ENCODE measurements around the gene SSC4D. TPM values are rescaled to one million over a fixed set of nuclear protein-coding genes. Genes with fewer than 3 reads are reported as not detected.

The SSC4D gene
- total and polyA plus RNA-seq, 2 of the 8 experiments (the other 6 are each of a cell fraction or from before 2014, with no cell fraction given): 11.8 to 27.5 TPM

- Histone ChIP-seq H4K91ac (replicated peaks; ENCODE audit: insufficient read length, low read length) (no peak overlapping the region), H3K4me3 (ENCODE audit: extremely low read depth in 1 of 4, insufficient read depth in 2 of 4, low read depth in 3 of 4, low read length in 4 of 4) (no peak overlapping the region), H3K9me3 (ENCODE audit: insufficient read depth in 2 of 2, low read depth in 1 of 2, low read length in 1 of 2) (no peaks in the 10 kb centered on the region), H3K4me2 (ENCODE audit: insufficient read depth in 1 of 2, low read depth in 2 of 2, low read length in 2 of 2) (no peak overlapping the region), H3K56ac (replicated peaks; ENCODE audit: insufficient read length, low read depth, low read length) (no peak overlapping the region), H2BK120ac (replicated peaks; ENCODE audit: low read depth, low read length) (no peak overlapping the region), H3K9ac (replicated peaks in 1 of 4; ENCODE audit: extremely low read depth in 1 of 4, low read depth in 3 of 4, low read length in 3 of 4) (no peak overlapping the region), H2BK20ac (ENCODE audit: low read length) (no peak overlapping the region), H3K36me3 (ENCODE audit: control insufficient read depth in 2 of 4, insufficient read depth in 4 of 4, low read length in 3 of 4) (peaks cover 14 to 74% (median 47%) of the 10 kb centered on the region in 4 experiments), H3K4ac (replicated peaks; ENCODE audit: insufficient read length, low read depth, low read length) (no peak overlapping the region), H3K27ac (ENCODE audit: low read depth, low read length) (no peak overlapping the region), H2BK15ac (ENCODE audit: low read length) (no peak overlapping the region), H2AFZ (ENCODE audit: low read length) (no peak overlapping the region), H2AK5ac (ENCODE audit: low read depth, low read length) (no peak overlapping the region), H3K4me1 (replicated peaks in 1 of 4; ENCODE audit: control insufficient read depth in 3 of 4, insufficient read depth in 4 of 4, low read length in 3 of 4) (0 out of 7 replicates have a peak, but pooled peaks cover 0 to 2% (median 0%) of the 10 kb centered on the region in 4 experiments), H4K8ac (ENCODE audit: extremely low read depth, insufficient read depth, low read length) (no peak overlapping the region), H3K23ac (ENCODE audit: insufficient read length) (no peak overlapping the region), H3K14ac (ENCODE audit: insufficient read length) (no peak overlapping the region), H2BK12ac (ENCODE audit: low read depth, low read length) (no peak overlapping the region), H3K79me1 (ENCODE audit: low read depth, low read length) (peaks cover 16% of the 10 kb centered on the region), H2BK5ac (ENCODE audit: low read depth, low read length) (no peak overlapping the region), H4K5ac (ENCODE audit: insufficient read length, low read depth, low read length) (no peak overlapping the region), H3K79me2 (ENCODE audit: control insufficient read depth in 1 of 2, insufficient read depth in 2 of 2, low read length in 2 of 2) (peaks cover 43 to 99% of the 10 kb centered on the region in 2 experiments), H3K18ac (ENCODE audit: extremely low read depth, low read length) (no peak overlapping the region), H3K23me2 (ENCODE audit: low read depth, low read length) (no peaks in the 10 kb centered on the region), H4K20me1 (replicated peaks in 1 of 2; ENCODE audit: control insufficient read depth in 1 of 2, insufficient read depth in 2 of 2, low read length in 2 of 2) (peaks cover 26 to 44% of the 10 kb centered on the region in 2 experiments), H3K27me3 (replicated peaks in 1 of 4; ENCODE audit: control insufficient read depth in 3 of 4, extremely low read depth in 1 of 4, insufficient read depth in 3 of 4, low read length in 3 of 4) (no peaks in the 10 kb centered on the region)
- DNase-seq (ENCODE audit: low read depth in 1 of 2, low spot score in 2 of 2) (no peak), FAIRE-seq (no peak)
- 92% methylated on average over 6 of the region's 6 CpGs; no CpG with 5 or more reads in 1 of the 2 experiments for WGBS, 2 experiments (ENCODE audit: extremely low coverage in 1 of 2, insufficient coverage in 1 of 2, insufficient read length in 1 of 2, insufficient replicate concordance in 2 of 2, low coverage in 1 of 2, low lambda C conversion rate in 2 of 2, missing lambda C conversion rate in 1 of 2)
- no peak for TF ChIP-seq SRF (IDR thresholded peaks at IDR 0.05; ENCODE audit: low read depth, low read length)
- TF ChIP-seq SIX5 (IDR thresholded peaks at IDR 0.05; ENCODE audit: low read depth, low read length): no peak
- TF ChIP-seq ASH2L (IDR thresholded peaks at IDR 0.05; ENCODE audit: low read length): no peak
- no peak for TF ChIP-seq SP2 (IDR thresholded peaks at IDR 0.05; ENCODE audit: low read length)
- no peak for TF ChIP-seq RBBP5 (IDR thresholded peaks at IDR 0.05; ENCODE audit: borderline replicate concordance, low read depth, low read length)
- no peak for TF ChIP-seq GABPA (IDR thresholded peaks at IDR 0.05; ENCODE audit: borderline replicate concordance, insufficient read depth, low read length)
- no peak for TF ChIP-seq FOSL1 (IDR thresholded peaks at IDR 0.05; ENCODE audit: insufficient read depth, low read depth, low read length)
- TF ChIP-seq RAD21 (IDR thresholded peaks at IDR 0.05 in 1 of 2, conservative IDR thresholded peaks at IDR 0.05 in 1 of 2; ENCODE audit: low read depth in 2 of 2, low read length in 2 of 2): no peak
- CTCF ChIA-PET (ENCODE audit: partially characterized antibody): interaction anchor here (0.5 to 0.7 kb wide), 2 partner anchors 11 to 41 kb away, joined by 3 read pairs; no protein-coding TSS in a partner anchor
- POLR2A ChIA-PET (ENCODE audit: partially characterized antibody): interaction anchor here (0.7 to 15.6 kb wide), 7 partner anchors 10 to 89 kb away, joined by 3 to 249 read pairs (median 6); partner anchors contain the start of gene YWHAG
These were observed 65.6 kb downstream of the SSC4D start for GRCh38 chr7:76343931-76344321.
